HG03045 (cell line): Measurements from ENCODE around the gene RPS6KA2.
A peak's percentile ranks its signal among the peaks of the same experiment; 100 is the strongest.

ENCODE experiments used
- ATAC-seq: cut with Tn5 transposase; IDR thresholded peaks from one replicate; pipeline ENCODE4 v1.9.1; 2021; ENCODE audit warnings: mild to moderate bottlenecking, moderate library complexity; ENCODE audit not compliant: unreplicated experiment

Gene RPS6KA2

GRCh38 chr6:166627033-166627874 lies at the start of gene RPS6KA2:
Gene RPS6KA2 (minus strand): TSS chr6:166627251. CDS start chr6:166627019, 232 bp downstream.
- peak; percentile 90 for ATAC-seq

- no peak for ATAC-seq
Observed at GRCh38 chr6:166676270-166676860, 49.3 kb upstream of the RPS6KA2 start.

- ATAC-seq, result no peak
Observed at GRCh38 chr6:166675736-166676135, 48.7 kb upstream of the RPS6KA2 start.

GRCh38 chr6:166673309-166673708 lies 46.3 kb upstream of the RPS6KA2 start:
- ATAC-seq, result no peak

- no peak for ATAC-seq
Observed at GRCh38 chr6:166672624-166673206, 45.7 kb upstream of the RPS6KA2 start.

GRCh38 chr6:166672146-166672545 lies 45.1 kb upstream of the RPS6KA2 start:
- no peak for ATAC-seq

- no peak for ATAC-seq
Observed at GRCh38 chr6:166671434-166672081, 44.5 kb upstream of the RPS6KA2 start.

GRCh38 chr6:166670894-166671293 lies 43.8 kb upstream of the RPS6KA2 start:
- ATAC-seq, result no peak

- ATAC-seq, result no peak
Observed at GRCh38 chr6:166670013-166670412, 43.0 kb upstream of the RPS6KA2 start.

- ATAC-seq, result no peak
Observed at GRCh38 chr6:166667796-166668610, 41.0 kb upstream of the RPS6KA2 start.

- no peak for ATAC-seq
Observed at GRCh38 chr6:166664135-166664534, 37.1 kb upstream of the RPS6KA2 start.

GRCh38 chr6:166663568-166663967 lies 36.5 kb upstream of the RPS6KA2 start:
- no peak for ATAC-seq

- ATAC-seq, result no peak
Observed at GRCh38 chr6:166662690-166663089, 35.6 kb upstream of the RPS6KA2 start.

GRCh38 chr6:166661327-166662085 lies 34.5 kb upstream of the RPS6KA2 start:
- ATAC-seq, result no peak

- ATAC-seq, result no peak
Observed at GRCh38 chr6:166660157-166660688, 33.2 kb upstream of the RPS6KA2 start.

- no peak for ATAC-seq
Observed at GRCh38 chr6:166659581-166659980, 32.5 kb upstream of the RPS6KA2 start.

GRCh38 chr6:166658792-166659150 lies 31.7 kb upstream of the RPS6KA2 start:
- ATAC-seq, result no peak

- ATAC-seq, result no peak
Observed at GRCh38 chr6:166658115-166658791, 31.2 kb upstream of the RPS6KA2 start.

GRCh38 chr6:166657531-166657930 lies 30.5 kb upstream of the RPS6KA2 start:
- no peak for ATAC-seq
